Endodermal cell (in vitro differentiated cells): Measurements from ENCODE around the gene MSANTD2. TPM values are rescaled to one million over a fixed set of nuclear protein-coding genes. Genes with fewer than 3 reads are reported as not detected.

Experiments used
- DNase-seq: peaks from one replicate; pipeline ENCODE4 v3.0.0-alpha.2; 2017
- H3K27ac ChIP-seq: 2 replicates; pipeline ENCODE4 v1.5.1; 2013; ENCODE audit warnings: mild to moderate bottlenecking, low read depth, low read length, moderate library complexity
- H3K27me3 ChIP-seq: 2 replicates; pipeline ENCODE4 v1.6.1; 2013; ENCODE audit warnings: mild to moderate bottlenecking, low read length, moderate library complexity; ENCODE audit not compliant: insufficient read depth, control insufficient read depth, poor library complexity, severe bottlenecking
- H3K36me3 ChIP-seq: 2 replicates; pipeline ENCODE4 v1.7.0; 2013; ENCODE audit warnings: mild to moderate bottlenecking, low read length, moderate library complexity; ENCODE audit not compliant: control insufficient read depth, insufficient read depth
- H3K4me1 ChIP-seq: one replicate; pipeline ENCODE4 v1.7.0; 2013; ENCODE audit warnings: low read length; ENCODE audit not compliant: control insufficient read depth, insufficient read depth
- H3K4me3 ChIP-seq: 2 replicates; pipeline ENCODE4 v1.5.1; 2013; ENCODE audit warnings: mild to moderate bottlenecking, low read length, moderate library complexity
- H3K9ac ChIP-seq: 2 replicates; pipeline ENCODE4 v1.6.1; 2013; ENCODE audit warnings: mild to moderate bottlenecking, low read length, moderate library complexity; ENCODE audit not compliant: poor library complexity, severe bottlenecking; ENCODE audit errors: extremely low read depth
- H3K9me3 ChIP-seq: 2 replicates; pipeline ENCODE4 v1.6.1; 2013; ENCODE audit warnings: mild to moderate bottlenecking, low read length, moderate library complexity; ENCODE audit not compliant: control insufficient read depth
- H3K27ac Mint-ChIP-seq: 2 replicates; pipeline ENCODE4 v1.8.0; 2020; ENCODE audit warnings: mixed read lengths
- H3K27me3 Mint-ChIP-seq: 2 replicates; pipeline ENCODE4 v1.8.0; 2021; ENCODE audit warnings: mild to moderate bottlenecking, mixed read lengths; ENCODE audit not compliant: insufficient read depth
- H3K36me3 Mint-ChIP-seq: 2 replicates; pipeline ENCODE4 v1.8.0; 2020; ENCODE audit warnings: low read depth, mixed read lengths
- H3K4me1 Mint-ChIP-seq: 2 replicates; pipeline ENCODE4 v1.8.0; 2020; ENCODE audit warnings: mixed read lengths
- H3K4me3 Mint-ChIP-seq: 2 replicates; pipeline ENCODE4 v1.8.0; 2020; ENCODE audit warnings: mild to moderate bottlenecking, moderate library complexity, mixed read lengths
- H3K9me3 Mint-ChIP-seq: 2 replicates; pipeline ENCODE4 v1.8.0; 2020; ENCODE audit warnings: mild to moderate bottlenecking, mixed read lengths
- CTCF ChIP-seq: fragments of 200-600 bp; sonication (generic); conservative IDR thresholded peaks from 2 replicates; pipeline ENCODE4 v1.5.0; 2021; ENCODE audit warnings: antibody characterized with exemption, mild to moderate bottlenecking
- WGBS, 2 experiments: methylation state at CpG; one replicate each; pipeline versions ENCODE4 v1.1.5 to v1.1.7; 2013; ENCODE audit warnings: missing lambda C conversion rate in 2 of 2, mixed read lengths in 1 of 2; ENCODE audit not compliant: insufficient coverage in 1 of 2, insufficient read length in 1 of 2; 5-methylcytosine and 5-hydroxymethylcytosine counted together
- total RNA-seq, 2 donors: library from RNA; stranded (reverse); fragmentation: NEBNext Ultra II Directional in 1 of 2; extraction: Animal tissue kit (Norgen Biotek cat#: 25700) in 1 of 2; gene quantifications; 2 replicates in 1 of 2; 3 replicates in 1 of 2; pipeline ENCODE4 v1.2.1, GENCODE V29; 2021

Gene MSANTD2
- total RNA-seq, 2 donors from 2014 or later = 18.3 to 21.3 TPM

GRCh38 chr11:124761301-124762104, 38.7 kb downstream of the MSANTD2 start:
- no peaks in the 10 kb centered on the region for H3K4me1 ChIP-seq
- H3K4me3 ChIP-seq = peak overlapping the region; percentile 81
- peak; percentile 45 for TF ChIP-seq CTCF
- no peaks in the 10 kb centered on the region for H3K9me3 ChIP-seq
- peak; percentile 60 for DNase-seq
- H3K27ac Mint-ChIP-seq = no peak overlapping the region
- H3K27me3 Mint-ChIP-seq = peaks cover 60% of the 10 kb centered on the region
- H3K4me1 Mint-ChIP-seq = peaks cover 15% of the 10 kb centered on the region
- 10 to 14% methylated on average over 10 to 24 of the region's 25 CpGs for WGBS, 2 experiments
- peaks cover 64% of the 10 kb centered on the region for H3K27me3 ChIP-seq
- no peak overlapping the region for H3K9ac ChIP-seq
- H3K36me3 ChIP-seq = peaks cover 17% of the 10 kb centered on the region
- H3K27ac ChIP-seq = no peak overlapping the region
- H3K4me3 Mint-ChIP-seq = peak overlapping the region; percentile 62
- H3K36me3 Mint-ChIP-seq = peaks cover 8% of the 10 kb centered on the region
- H3K9me3 Mint-ChIP-seq = no peaks in the 10 kb centered on the region

- H3K27ac ChIP-seq = no peak overlapping the region
- no peak overlapping the region for H3K4me3 ChIP-seq
- H3K36me3 ChIP-seq = peaks cover 12% of the 10 kb centered on the region
- H3K9me3 ChIP-seq = no peaks in the 10 kb centered on the region
- Mint-ChIP-seq H3K36me3 (peaks cover 5% of the 10 kb centered on the region), H3K9me3 (no peaks in the 10 kb centered on the region), H3K27me3 (peaks cover 67% of the 10 kb centered on the region), H3K27ac (no peak overlapping the region), H3K4me1 (peaks cover 15% of the 10 kb centered on the region), H3K4me3 (peak overlapping the region; percentile 62)
- peak; percentile 44 for DNase-seq
- H3K27me3 ChIP-seq = peaks cover 71% of the 10 kb centered on the region
- no peaks in the 10 kb centered on the region for H3K4me1 ChIP-seq
- 55 to 80% methylated on average over 2 to 3 of the region's 3 CpGs for WGBS, 2 experiments
- TF ChIP-seq CTCF = no peak
- H3K9ac ChIP-seq = no peak overlapping the region
Observed at GRCh38 chr11:124760806-124761205, 39.4 kb downstream of the MSANTD2 start.

- no peak overlapping the region for H3K9ac ChIP-seq
- no peak for TF ChIP-seq CTCF
- no peak overlapping the region for H3K27ac ChIP-seq
- 12 to 28% methylated on average over 11 to 25 of the region's 25 CpGs for WGBS, 2 experiments
- Mint-ChIP-seq H3K9me3 (no peaks in the 10 kb centered on the region), H3K4me1 (peaks cover 15% of the 10 kb centered on the region), H3K4me3 (peak overlapping the region; percentile 62), H3K27ac (no peak overlapping the region), H3K36me3 (peaks cover 2% of the 10 kb centered on the region), H3K27me3 (peaks cover 69% of the 10 kb centered on the region)
- H3K4me3 ChIP-seq = no peak overlapping the region
- no peaks in the 10 kb centered on the region for H3K9me3 ChIP-seq
- H3K4me1 ChIP-seq = no peaks in the 10 kb centered on the region
- peaks cover 12% of the 10 kb centered on the region for H3K36me3 ChIP-seq
- peaks cover 77% of the 10 kb centered on the region for H3K27me3 ChIP-seq
- no peak for DNase-seq
Observed at GRCh38 chr11:124760205-124760652, 40.0 kb downstream of the MSANTD2 start.
